ENCODE measurements around the gene SNX2.

Gene SNX2

GRCh38 chr5:122831984-122832383 lies 57.1 kb downstream of the SNX2 start (continued):
- TF ChIP-seq PATZ1 (CRISPR knock-in tag; IDR thresholded peaks at IDR 0.05; ENCODE audit: borderline replicate concordance) (no peak), BACH2 (CRISPR knock-in tag; IDR thresholded peaks at IDR 0.05; ENCODE audit: borderline replicate concordance) (no peak), SNAI2 (CRISPR knock-in tag; IDR thresholded peaks at IDR 0.05) (no peak), TOX (CRISPR knock-in tag; IDR thresholded peaks at IDR 0.05; ENCODE audit: borderline replicate concordance) (no peak), GLIS3 (CRISPR knock-in tag; IDR thresholded peaks at IDR 0.05) (no peak), CSDC2 (CRISPR knock-in tag; IDR thresholded peaks at IDR 0.05) (no peak)

GRCh38 chr5:122835681-122836080 lies 60.8 kb downstream of the SNX2 start:
- TF ChIP-seq POU6F1 (CRISPR knock-in tag; IDR thresholded peaks at IDR 0.05; ENCODE audit: borderline replicate concordance, low read depth) (no peak), BACH2 (CRISPR knock-in tag; IDR thresholded peaks at IDR 0.05; ENCODE audit: borderline replicate concordance) (no peak), ZNF70 (CRISPR knock-in tag; IDR thresholded peaks at IDR 0.05) (no peak), ZFP30 (CRISPR knock-in tag; IDR thresholded peaks at IDR 0.05) (no peak), ZFP3 (CRISPR knock-in tag; IDR thresholded peaks at IDR 0.05) (no peak), RARB (CRISPR knock-in tag; IDR thresholded peaks at IDR 0.05) (no peak), CSDC2 (CRISPR knock-in tag; IDR thresholded peaks at IDR 0.05) (no peak), ZNF565 (CRISPR knock-in tag; conservative IDR thresholded peaks at IDR 0.05; ENCODE audit: low read depth) (no peak)
- peak; percentile 37; the same call in 1 of the 3 replicates for ATAC-seq

GRCh38 chr5:122836947-122837346 lies 62.1 kb downstream of the SNX2 start:
- TF ChIP-seq OSR1 (CRISPR knock-in tag; IDR thresholded peaks at IDR 0.05) (no peak), ZNF565 (CRISPR knock-in tag; conservative IDR thresholded peaks at IDR 0.05; ENCODE audit: low read depth) (no peak)
- no peak for ATAC-seq

GRCh38 chr5:122839731-122840130 lies 64.9 kb downstream of the SNX2 start:
- no peak for TF ChIP-seq ZNF70 (CRISPR knock-in tag; IDR thresholded peaks at IDR 0.05)
- TF ChIP-seq PATZ1 (CRISPR knock-in tag; IDR thresholded peaks at IDR 0.05; ENCODE audit: borderline replicate concordance) = no peak
- no peak for TF ChIP-seq TSHZ2 (CRISPR knock-in tag; IDR thresholded peaks at IDR 0.05)
- TF ChIP-seq CSRNP3 (CRISPR knock-in tag; IDR thresholded peaks at IDR 0.05) = no peak
- no peak for TF ChIP-seq ZFP3 (CRISPR knock-in tag; IDR thresholded peaks at IDR 0.05)
- no peak for TF ChIP-seq ZFP30 (CRISPR knock-in tag; IDR thresholded peaks at IDR 0.05)
- no peak for TF ChIP-seq CREB5 (CRISPR knock-in tag; IDR thresholded peaks at IDR 0.05; ENCODE audit: low read depth)
- TF ChIP-seq BACH2 (CRISPR knock-in tag; IDR thresholded peaks at IDR 0.05; ENCODE audit: borderline replicate concordance) = no peak
- no peak for TF ChIP-seq TOX (CRISPR knock-in tag; IDR thresholded peaks at IDR 0.05; ENCODE audit: borderline replicate concordance)
- no peak for TF ChIP-seq ESRRG (CRISPR knock-in tag; IDR thresholded peaks at IDR 0.05)
- TF ChIP-seq GLIS3 (CRISPR knock-in tag; IDR thresholded peaks at IDR 0.05) = no peak
- TF ChIP-seq ZC3H10 (CRISPR knock-in tag; IDR thresholded peaks at IDR 0.05) = no peak
- TF ChIP-seq ZNF8 (CRISPR knock-in tag; IDR thresholded peaks at IDR 0.05) = no peak
- no peak for TF ChIP-seq SNAI2 (CRISPR knock-in tag; IDR thresholded peaks at IDR 0.05)
- no peak for TF ChIP-seq PPARA (CRISPR knock-in tag; IDR thresholded peaks at IDR 0.05; ENCODE audit: borderline replicate concordance)
- TF ChIP-seq ZNF565 (CRISPR knock-in tag; conservative IDR thresholded peaks at IDR 0.05; ENCODE audit: low read depth) = no peak
- TF ChIP-seq ISL1 (CRISPR knock-in tag; IDR thresholded peaks at IDR 0.05) = no peak
- TF ChIP-seq TCF4 (CRISPR knock-in tag; IDR thresholded peaks at IDR 0.05; ENCODE audit: borderline replicate concordance) = no peak
- no peak for ATAC-seq
